HUDEP-2 (cell line): Measurements from ENCODE around the gene EPM2A.
A peak's percentile ranks its signal among the peaks of the same experiment; 100 is the strongest.
"Not testable (repeated sequence)": the region's sequence is repeated elsewhere in the genome, so short reads cannot be mapped to it uniquely, and the experiment has no call there.

Experiments used
- DNase-seq, 76 experiments: peaks; one replicate each; lab custom pipeline; 2025; ENCODE audit not compliant: unreplicated experiment in 76 of 76; lab: John Stamatoyannopoulos, UW

EPM2A gene

DNA sequence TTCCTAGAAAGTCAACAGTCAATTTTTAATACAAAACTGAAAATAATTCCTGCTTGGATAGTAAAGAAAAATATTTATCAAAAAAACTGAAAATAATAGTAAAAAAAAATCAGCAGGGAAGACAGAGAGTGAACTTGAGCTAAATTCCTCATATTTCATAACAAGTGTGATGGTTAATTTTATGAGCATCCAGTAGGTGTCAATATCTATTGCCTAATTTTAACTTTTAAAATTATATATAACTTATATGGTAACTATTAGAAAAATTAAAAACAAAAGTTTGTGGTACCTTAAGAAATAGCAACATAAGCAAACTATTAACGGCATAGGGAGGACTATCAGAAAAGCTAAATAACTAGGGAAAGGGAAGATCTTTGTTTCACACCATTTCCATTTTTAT lies 2.1 kb downstream of the EPM2A start:
- no peak for DNase-seq

DNA sequence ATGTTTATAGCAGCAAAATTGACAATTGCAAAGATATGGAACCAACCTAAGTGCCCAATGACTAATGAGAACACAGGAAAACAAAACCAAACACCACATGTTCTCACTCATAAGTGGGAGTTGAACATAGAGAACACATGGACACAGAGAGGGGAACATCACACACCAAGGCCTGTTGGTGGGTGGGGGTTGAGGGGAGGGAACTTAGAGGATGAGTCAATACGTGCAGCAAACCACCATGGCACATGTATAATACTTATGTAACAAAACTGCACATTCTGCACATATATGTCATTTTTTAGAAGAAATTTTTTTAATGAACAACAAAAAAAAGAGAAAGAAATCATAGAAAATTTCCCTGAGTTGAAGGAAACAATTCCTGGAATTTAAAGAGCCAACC lies 3.9 kb downstream of the EPM2A start:
- DNase-seq: peak in 2 of 76 experiments; percentile 14 to 21

DNA sequence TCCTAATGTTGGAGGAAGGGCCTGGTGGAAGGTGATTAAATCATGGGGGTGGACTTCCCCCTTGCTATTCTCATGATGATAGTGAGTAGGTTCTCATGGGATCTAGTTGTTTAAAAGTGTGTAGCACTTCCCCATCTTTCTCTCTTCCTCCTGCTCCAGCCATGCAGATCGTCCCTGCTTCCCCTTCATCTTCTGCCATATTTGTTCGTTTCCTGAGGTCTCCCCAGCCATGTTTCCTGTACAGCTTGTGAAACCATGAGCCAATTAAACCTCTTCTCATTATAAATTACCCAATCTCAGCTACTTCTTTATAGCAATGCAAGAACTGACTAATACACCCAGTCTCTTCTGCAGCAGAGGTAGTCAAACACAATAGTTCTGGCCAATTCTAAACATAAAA lies 5.4 kb downstream of the EPM2A start:
- no peak for DNase-seq

DNA sequence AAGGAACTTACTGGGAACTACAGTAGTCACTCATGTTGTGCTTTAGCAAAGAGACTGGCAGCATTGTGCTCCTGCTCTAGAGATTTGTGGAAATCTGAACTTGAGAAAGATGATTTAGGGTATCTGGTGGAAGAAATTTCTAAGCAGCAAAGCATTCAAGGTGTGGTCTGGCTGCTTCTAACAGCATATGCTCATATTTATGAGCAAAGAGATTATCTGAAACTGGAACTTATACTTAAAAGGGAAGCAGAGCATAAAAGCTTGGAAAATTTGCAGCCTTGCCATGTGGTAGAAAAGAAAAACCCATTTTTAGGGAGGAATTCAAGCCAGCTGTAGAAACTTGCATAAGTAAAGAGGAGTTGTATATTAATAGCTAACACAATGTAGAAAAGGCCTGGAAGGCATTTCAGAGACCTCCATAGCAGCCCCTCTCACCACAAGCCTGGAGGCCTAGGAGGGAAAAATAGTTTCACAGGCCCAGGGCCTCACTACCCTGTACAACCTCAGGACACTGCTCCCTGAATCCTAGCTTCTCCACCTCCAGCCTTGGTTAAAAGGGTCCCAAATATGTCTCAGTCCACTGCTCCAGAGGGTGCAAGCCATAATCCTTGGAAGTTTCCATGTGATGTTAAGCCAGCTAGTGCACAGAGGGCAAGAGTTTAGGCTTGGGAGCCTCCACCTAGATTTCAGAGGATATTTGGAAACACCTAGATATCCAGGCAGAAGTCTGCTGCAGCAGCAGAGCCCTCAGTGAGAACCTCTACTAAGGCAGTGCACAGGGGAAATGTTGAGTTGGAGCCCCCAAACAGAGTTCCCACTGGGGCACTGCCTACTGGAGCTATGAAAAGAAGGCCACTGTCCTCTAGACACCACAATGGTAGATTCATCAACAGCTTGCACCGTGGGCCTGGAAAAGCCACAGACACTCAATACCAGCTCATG lies 6.6 kb downstream of the EPM2A start:
- DNase-seq: no peak

DNA sequence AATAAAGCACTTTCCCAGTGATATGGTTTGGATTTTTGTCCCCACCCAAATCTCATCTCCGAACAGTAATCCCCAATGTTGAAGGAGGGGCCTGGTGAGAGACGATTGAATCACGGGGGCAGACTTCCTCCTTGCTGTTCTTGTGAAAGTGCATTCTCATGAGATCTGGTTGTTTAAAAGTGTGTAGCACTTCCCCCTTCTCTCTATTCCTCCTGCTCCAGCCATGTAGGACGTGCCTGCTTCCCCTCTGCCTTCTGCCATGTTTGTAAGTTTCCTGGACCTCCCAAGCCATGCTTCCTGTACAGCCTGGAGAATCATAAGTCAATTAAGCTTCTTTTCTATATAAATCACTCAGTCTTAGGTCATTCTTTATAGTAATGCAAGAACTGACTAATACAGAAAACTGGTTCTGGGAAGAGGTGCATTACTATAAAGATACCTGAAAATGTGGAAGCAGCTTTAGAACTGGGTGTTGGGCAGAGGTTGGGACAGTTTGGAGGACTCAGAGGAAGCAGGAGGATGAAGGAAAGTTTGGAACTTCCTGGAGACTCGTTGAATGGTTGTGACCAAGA lies 7.4 kb downstream of the EPM2A start:
- DNase-seq: no peak

DNA sequence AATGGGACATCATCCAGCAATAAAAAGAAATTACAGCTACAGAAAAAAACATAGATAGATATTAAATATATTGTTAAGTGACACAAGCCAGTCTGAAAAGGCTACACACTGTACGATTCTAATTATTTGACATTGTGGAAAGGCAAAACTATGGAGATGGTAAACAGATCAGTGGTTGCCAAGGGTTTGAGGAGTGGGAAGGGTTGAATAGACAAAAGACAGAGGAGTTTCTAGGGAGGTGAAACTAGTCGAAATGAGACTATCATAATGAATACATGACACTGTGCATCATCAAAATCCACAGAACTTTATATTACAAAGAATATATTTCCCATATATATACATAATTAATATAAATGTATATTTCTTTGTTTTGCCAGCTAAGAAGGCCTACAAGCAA lies 9.8 kb downstream of the EPM2A start:
- DNase-seq: no peak

DNA sequence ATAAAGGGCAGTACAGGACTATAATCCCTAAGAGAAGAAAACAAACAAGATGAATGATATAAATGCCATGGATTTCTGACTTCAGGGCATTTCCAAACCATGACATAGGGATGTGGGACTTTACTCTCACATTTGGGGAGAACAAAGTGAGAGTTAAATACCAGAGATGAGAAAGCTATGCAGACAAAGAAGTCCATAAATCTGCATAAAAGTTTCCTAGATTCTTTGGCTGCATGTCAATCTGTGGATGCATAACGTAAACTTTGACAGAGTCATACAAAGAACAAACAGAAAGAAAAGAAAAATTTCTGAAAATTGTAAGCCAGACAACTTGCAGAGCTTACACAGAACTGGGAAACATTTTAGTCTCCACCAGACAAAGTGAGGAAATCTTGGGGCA lies 11.7 kb downstream of the EPM2A start:
- DNase-seq: no peak

DNA sequence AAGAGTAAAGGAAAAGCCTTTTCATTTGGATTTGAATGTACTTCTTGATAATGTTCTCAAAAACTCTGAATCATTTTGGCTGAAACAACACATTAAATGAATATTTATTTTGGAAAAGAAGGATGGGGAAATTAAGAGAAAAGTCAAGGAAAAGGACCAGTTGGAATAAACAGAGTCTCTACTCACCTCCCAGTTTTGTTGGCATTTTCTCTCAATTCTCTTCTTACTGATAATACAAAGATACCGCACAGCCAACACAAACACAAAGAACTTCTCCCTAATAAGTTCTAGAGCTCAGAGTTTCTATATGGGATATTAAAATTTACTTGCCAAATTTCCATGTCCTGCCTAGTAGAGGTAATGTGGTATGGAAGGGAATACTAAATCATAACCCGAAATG lies 13.1 kb downstream of the EPM2A start:
- DNase-seq: no peak

DNA sequence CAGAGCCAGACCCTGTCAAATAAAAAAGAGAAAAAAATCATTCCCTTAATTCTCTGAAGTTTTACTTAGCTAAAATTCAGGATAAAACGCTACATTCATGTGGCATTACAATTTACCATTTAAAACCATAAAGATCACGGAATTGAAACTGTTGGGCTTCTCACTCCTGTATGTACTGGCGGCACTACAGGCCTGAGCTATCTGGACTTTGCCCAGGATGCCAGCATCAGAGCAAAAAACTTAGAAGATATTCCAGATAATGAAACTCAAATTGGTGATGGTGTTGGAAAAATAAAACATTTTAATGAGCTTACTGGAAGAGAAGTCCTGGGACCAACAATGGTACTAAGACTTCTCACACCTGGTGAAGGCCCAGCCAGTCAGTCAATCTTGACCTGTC lies 14.2 kb downstream of the EPM2A start:
- DNase-seq: no peak

DNA sequence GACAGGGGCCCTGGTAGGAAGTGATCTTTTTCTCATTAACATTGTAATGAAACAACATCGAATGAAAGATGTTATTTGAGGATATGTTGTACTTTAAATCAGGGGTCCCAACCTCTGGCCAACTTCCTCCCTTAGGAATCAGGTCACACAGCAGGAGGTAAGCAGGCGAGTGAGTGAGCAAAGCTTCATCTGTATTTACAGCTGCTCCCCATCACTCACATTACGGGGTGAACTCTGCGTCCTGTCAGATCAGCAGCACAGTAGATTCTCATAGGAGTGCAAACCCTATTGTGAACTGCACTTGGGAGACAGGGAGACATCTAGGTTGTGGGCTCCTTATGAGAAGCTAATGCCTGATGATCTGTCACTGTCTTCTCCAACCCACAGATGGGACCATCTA lies 19.9 kb downstream of the EPM2A start:
- DNase-seq: no peak

DNA sequence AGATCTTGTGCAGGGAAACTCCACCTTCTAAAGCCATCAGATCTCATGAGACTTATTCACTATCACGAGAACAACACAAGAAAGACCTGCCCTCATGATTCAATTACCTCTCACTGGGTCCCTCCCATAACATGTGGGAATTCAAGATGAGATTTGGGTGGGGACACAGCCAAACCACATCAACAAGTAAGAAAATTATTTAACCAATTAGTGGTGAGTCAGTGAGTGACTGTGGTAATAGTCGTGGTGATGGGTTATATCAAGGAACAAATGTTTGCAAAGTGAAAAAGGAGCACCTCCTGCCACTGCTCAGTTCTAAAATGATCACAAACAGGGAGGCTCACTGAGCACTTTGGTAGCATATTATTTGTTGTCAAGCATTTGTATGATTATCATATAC lies 20.6 kb downstream of the EPM2A start:
- no peak for DNase-seq

DNA sequence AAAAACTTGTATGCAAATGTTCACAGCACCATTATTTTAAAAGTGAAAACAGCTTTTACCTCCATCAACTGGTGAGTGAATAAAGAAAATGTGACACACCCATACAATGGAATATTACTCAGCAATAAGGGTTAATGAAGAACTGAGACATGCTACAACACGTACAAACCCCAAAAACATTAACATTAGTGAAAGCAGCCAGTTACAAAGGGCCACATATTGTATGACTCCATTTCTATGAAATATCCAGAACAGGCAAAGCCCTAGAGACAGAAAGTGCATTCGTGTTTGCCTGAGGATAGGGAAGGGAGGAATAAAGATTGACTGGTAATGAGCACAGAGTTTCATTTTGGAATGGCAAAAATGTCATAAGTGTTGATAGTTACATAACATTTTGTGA lies 21.5 kb downstream of the EPM2A start:
- no peak for DNase-seq

DNA sequence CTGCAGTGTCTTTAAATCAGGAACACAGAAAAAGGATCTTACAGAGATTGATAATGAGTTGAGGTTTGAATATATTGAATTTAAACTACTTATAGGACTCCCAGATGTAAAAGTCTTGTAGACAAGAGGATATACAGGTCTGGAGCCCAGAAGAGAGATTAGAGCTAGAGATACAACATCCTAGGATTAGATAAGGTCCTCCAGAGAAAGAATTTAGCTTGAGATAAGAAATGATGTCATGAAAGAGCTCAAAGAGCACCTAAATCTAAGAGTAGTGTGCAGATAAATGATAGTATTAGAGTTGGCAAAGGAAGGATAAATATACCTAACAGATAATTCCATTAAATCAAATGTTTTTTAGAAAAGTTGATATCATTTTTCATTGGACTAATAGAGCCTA lies 23.9 kb downstream of the EPM2A start:
- no peak for DNase-seq

DNA sequence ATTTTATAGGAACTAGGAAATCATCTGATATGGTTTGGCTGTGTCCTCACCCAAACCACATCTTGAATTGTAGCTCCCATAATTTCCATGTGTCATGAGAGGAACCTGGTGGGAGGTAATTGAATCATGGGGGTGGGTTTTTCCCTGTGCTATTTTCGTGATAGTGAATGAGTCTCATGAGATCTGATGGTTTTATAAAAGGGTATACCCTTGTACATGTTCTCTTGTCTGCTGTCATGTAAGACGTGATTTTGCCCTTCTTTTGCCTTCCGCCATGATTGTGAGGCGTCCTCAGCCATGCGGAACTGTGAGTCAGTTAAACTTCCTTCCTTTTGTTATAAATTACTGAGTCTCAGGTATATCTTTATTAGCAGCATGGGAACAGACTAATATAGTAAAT lies 27.9 kb downstream of the EPM2A start:
- no peak for DNase-seq

DNA sequence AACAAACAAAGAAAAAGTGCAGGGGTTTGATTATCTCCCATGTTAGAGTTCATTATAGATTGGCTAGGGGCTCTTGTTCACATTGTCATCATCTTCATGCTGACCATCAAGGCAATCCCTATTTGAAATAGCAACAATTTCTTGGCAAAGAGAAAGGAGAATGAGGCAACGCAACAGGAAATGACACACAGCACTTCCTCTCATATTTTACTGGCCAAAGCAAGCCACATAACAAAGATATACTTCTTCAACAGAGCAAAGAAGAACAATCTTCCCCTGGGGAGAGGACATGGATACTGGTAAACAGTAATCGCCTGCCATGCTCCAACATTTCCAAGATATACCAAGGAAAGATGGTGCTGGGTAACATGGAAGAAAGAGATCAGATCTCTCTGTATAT lies 29.8 kb downstream of the EPM2A start:
- no peak for DNase-seq

DNA sequence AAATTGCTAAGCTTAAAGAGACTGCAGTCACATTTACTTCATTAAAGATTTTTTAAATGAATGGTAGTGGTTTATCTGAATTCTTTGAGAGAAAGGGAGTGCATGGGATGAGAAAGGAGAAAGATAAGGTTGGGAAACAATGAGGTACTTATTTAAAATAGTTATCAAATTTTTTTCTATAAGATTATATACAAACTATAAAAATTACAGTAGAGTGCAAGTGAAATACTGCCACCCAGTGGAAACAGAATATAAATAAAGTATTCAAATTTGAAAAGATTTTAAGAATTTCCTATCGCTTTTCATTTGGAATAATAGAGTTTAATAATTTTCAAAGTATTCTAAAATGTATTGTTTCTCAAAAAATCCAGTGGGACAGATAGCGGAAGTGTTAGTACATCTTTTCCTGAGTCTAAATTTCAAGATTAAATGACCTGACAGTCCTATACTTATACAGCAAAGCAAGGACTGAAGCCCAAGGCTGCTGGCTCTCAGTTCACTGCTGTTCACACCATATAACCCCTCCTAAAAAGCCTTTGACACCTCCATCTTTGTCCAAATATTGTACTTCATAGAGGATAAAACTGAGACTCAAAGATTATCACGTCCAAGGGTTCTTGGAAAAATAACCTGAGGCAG lies 31.1 kb downstream of the EPM2A start:
- no peak for DNase-seq

DNA sequence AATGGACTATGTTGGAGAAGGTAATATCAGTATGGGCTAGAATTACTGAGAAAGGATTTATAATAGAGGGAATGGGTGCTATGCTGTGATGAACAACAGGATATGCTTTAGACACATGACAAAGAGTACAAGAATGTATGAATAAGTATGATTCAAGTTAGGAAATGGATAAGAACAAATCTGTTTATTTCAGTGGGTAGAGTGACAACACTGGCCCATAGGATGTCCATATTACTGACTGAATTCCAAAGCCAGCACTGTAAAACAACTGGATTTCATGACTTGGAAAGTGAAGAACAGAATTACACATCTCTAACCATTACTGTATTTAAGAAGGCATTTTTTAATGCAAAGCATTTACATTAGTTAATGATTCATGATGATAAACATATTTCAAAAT lies 35.9 kb downstream of the EPM2A start:
- no peak for DNase-seq

DNA sequence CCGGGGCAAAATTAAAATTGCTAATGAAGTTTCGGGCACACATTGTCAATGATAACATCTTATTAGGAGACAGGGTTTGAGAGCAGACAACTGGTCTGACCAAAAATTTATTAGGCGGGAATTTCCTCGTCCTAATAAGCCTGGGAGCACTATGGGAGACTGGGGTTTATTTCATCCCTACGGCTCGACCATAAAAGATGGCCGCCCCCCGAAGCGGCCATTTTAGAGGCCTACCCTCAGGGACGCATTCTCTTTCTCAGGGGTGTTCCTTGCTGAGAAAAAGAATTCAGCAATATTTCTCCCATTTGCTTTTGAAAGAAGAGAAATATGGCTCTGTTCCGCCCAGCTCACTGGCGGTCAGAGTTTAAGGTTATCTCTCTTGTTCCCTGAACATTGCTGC lies 37.9 kb downstream of the EPM2A start:
- not testable (repeated sequence) for DNase-seq

DNA sequence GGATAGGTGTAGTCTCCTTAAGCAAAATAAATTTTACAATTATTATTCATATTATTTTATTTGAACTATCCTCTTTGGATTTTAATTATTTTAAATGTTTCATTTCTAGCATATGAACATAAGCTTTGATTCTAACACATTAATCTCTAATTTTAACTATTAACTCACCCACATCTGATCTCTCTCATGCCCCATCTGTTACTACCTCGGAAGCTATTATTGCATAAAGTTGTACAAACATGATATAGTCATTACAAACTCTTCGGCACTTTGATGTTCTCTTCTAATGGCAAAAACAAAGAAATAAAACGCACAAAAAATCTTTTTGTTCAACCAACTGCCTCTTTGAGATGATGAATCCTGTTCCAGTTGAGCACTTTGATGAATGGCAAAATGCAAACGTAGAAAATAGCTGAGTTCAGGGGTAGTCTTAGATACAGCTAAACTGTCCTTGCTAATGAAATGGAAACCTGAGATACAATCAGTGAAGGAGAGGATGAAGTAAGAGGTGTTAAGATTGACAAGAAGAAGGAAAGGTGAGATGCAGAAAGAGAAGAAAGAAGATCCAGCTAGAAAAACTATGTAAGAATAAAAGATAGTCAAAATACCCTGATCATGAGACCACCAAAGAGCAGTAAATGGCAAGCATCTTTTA lies 41.1 kb downstream of the EPM2A start:
- DNase-seq: no peak

DNA sequence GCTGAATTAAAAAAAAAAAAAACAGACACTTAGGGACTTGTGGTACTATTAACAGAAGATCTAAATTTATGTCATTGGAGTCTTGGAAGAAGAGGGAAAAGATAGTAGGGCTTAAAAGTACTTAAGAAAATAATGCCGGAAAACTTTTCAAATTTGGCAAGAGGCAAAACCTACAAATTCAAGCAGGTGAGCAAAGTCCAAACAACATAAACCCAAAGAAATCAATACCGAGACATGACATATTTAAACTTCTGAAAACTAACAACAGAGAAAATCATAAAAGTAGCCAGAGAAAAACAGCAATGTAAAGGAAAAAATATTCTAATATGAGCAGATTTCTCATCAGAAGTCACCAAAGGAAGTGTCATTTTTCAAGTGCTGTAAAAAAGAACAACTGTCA lies 44.4 kb downstream of the EPM2A start:
- DNase-seq: no peak

DNA sequence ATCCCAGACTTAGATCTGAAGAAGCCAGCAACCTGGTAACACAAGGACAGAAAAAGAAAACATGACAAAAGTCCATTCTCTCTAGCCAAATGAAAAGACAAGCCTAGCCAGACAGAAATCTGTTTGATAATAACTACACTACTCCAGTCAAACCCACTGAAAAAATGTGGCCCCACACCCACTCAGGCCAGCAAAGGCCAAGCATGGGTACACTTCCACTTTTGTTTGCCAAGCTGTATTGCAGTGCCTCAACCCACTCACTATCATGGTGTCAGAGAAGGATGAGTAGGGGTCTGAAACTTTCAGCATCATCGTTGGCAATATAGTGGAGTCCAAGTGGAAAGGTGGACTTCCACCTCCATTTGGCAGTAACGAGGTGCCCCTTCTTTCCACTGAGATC lies 45.8 kb downstream of the EPM2A start:
- no peak for DNase-seq
